ENCODE results near the gene ITPRIPL2.

DNA sequence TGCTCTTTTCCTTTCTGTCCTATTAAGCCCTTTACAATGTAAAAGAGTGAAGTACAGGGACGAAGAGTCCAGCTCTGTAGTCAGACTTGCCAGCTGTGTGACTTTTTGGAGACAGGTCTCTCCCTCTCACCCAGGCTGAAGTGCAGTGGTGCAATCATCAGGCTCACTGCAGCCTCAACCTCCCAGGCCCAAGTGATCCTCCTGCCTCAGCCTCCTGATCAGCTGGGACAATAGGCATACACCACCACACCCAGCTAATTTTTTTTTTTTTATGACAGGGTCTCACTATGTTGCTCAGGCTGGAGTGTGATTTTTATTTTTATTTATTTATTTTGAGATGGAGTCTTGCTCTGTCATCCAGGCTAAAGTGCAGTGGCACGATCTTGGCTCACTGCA is 7.1 kb upstream of the ITPRIPL2 start:
- no peak for TF ChIP-seq POLR2A (IDR thresholded peaks at IDR 0.05)
- TF ChIP-seq, protein P1, sequence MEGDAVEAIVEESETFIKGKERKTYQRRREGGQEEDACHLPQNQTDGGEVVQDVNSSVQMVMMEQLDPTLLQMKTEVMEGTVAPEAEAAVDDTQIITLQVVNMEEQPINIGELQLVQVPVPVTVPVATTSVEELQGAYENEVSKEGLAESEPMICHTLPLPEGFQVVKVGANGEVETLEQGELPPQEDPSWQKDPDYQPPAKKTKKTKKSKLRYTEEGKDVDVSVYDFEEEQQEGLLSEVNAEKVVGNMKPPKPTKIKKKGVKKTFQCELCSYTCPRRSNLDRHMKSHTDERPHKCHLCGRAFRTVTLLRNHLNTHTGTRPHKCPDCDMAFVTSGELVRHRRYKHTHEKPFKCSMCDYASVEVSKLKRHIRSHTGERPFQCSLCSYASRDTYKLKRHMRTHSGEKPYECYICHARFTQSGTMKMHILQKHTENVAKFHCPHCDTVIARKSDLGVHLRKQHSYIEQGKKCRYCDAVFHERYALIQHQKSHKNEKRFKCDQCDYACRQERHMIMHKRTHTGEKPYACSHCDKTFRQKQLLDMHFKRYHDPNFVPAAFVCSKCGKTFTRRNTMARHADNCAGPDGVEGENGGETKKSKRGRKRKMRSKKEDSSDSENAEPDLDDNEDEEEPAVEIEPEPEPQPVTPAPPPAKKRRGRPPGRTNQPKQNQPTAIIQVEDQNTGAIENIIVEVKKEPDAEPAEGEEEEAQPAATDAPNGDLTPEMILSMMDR (IDR thresholded peaks at IDR 0.05) = no peak

Measured in prostate gland (tissue), 2 donors.